Measurements from ENCODE around the gene VSX1.

Gene VSX1

DNA sequence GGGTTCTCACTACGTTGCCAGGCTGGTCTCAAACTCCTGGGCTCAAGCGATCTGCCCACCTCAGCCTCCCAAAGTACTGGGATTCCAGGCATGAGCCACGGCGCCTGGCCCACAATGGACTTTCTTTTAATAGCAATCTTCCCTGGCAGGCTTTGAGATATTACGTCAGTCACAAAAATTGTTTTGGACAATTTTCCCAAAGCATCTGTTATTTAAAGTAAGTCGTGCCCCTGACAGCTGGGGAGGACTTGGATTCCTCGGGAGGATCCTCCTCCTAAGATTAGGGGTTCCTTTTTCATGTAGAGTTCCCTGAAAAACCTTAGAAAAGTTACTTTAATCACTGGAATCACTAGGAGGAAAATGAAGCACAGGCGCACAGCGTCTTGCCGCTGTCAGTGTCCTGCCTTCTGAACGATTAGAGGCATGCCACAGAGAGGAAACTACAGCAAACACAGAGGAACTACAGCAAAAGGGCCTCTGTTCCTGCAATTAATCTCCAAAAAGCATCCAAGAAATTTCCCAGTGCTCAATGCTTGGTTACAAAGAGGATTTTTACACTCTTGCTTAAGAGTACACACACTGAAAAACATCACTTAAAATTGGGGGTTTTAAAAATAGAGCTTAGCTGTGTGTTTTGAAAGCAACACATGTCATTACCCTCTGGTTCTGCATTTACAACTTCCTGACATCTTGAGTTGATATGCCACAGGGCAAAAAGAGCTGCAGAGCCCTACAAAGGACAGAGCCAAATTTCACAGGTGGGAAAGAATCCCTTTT lies 28.5 kb downstream of the VSX1 start:
- DNase-seq (ENCODE audit: low spot score) = peak; percentile 63

- no peak for DNase-seq (ENCODE audit: low spot score)
Observed at GRCh38 chr20:25052255-25053194, 29.4 kb downstream of the VSX1 start.

- DNase-seq (ENCODE audit: low spot score) = no peak
Observed at GRCh38 chr20:25051386-25052155, 30.4 kb downstream of the VSX1 start.

GRCh38 chr20:25050501-25051350 lies 31.2 kb downstream of the VSX1 start:
- DNase-seq (ENCODE audit: low spot score) = no peak

DNA sequence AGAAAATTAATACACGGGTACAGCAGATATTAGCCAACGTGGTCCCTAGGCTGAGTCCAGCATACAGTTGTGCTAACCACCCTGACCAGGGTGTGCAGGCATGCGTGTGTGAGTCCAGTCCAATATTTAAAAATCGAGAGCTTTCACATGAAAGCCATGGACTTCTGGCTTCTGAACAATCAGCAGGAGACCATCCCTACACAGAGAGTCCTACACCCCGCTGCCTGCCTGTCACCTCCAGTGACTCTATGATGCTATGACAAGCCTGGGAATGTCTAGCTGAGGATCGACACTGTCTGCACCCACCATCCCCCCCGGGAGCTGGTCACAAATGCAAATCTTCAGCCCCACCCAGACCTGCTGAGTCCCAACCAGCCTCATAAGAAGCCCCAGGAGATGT lies 31.9 kb downstream of the VSX1 start:
- no peak for DNase-seq (ENCODE audit: low spot score)

GRCh38 chr20:25049261-25050060 lies 32.5 kb downstream of the VSX1 start:
- DNase-seq (ENCODE audit: low spot score) = no peak

DNA sequence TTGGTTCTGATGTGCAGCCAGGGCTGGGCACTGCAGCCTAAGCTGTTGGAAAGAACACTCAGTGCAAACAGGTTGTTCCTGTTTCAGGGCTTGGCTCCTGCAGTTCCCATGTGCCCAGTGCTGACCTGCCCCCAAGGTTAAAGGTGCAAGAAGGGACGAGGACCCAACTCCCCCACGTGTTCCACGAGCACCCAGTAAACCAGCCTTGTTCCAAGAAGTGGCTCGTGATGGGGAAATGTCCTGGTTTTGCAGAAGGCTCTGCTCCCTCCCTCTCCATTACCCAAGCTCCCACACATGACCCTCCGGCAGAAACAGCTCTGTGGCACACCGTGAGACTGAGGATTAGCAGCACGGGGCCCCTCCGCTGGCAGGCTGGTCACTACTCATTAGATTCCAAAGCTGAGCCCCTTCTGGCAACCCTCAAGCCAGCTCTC lies 33.4 kb downstream of the VSX1 start:
- no peak for DNase-seq (ENCODE audit: low spot score)

DNA sequence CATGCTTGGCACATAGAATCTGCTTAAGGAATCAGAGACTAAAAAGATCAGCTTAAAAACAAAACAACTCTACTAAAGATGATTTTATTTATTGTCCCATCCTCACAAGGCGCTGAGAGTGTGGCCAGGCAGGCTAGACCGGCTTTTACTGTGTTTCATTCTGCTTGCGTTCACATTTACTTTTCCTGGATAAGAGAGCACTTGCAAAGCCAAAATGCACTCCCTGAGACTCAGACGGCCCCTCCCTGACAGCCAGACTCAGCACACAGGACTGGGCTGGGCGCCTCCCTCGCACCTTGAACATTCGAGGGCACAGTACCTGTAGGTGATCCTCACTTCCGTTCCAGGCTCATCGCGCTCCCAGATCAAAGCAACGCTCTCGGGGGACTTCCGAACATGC lies 34.2 kb downstream of the VSX1 start:
- no peak for DNase-seq (ENCODE audit: low spot score)

DNA sequence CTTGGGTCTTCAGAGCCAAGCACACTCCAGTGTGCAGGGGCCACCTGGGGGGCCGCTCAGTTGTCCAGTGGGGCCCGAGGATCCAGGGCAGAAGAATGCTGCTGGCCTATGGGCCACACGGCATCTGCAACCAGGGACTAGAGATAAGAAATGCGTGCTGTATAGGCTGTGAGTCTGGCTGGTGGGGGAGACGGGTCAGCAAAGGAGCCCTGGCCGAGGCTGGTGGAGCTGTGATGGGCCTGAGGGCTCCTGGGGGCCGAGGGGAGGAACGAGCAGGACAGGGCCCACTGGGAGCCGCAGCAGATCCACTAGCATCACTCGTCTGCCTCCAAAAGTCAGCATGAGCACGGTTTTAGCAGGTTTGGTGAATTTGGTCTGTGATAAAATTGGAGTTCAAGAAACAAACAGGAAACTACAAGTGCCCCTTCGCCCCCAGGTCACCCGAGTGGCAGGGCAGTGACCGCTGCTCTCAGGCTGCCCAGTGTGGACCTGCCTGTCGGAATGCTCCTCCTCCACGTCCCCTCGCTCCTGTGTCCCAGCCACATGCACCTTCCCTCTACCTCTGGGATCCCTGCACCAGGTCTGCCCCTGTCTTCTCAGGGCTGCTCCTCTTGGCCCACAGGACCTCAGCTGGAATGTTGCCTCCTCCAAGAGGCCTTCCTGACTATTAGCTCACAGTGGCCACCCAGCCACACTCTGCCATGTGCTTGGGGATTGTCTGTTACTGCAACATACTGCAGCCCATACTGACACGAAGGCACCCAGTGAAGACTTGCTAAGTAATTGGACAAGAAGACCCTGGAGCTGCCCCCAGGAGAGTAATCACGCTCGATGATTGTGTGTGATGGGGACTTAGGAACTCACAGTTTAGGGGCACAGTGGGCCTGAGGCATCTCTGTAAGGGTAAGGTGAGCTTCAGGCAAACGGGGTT lies 34.9 kb downstream of the VSX1 start:
- DNase-seq (ENCODE audit: low spot score) = no peak

DNA sequence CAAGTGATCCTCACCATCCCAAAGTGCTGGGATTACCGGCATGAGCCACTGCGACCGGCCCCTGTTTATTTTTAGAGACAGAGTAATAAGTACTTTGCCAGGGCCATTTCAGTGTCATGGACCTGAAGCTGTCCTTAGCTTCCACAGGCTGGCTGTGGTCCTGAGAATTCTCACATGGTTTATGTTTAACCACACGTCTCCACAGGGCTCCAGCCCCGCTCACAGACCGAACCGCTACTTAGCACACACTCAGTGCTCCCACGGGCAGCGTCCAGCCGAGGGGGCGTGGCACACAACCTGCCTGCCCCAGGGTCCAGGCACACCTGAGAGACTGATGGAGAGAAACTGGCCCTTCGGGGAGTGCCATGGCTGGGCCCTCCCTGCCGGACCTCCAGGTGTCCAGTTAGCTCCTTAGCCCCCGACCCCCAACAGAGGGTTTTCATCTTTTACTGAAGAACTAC lies 35.7 kb downstream of the VSX1 start:
- no peak for DNase-seq (ENCODE audit: low spot score)

- no peak for DNase-seq (ENCODE audit: low spot score)
Observed at GRCh38 chr20:25045343-25045712, 36.6 kb downstream of the VSX1 start.

DNA sequence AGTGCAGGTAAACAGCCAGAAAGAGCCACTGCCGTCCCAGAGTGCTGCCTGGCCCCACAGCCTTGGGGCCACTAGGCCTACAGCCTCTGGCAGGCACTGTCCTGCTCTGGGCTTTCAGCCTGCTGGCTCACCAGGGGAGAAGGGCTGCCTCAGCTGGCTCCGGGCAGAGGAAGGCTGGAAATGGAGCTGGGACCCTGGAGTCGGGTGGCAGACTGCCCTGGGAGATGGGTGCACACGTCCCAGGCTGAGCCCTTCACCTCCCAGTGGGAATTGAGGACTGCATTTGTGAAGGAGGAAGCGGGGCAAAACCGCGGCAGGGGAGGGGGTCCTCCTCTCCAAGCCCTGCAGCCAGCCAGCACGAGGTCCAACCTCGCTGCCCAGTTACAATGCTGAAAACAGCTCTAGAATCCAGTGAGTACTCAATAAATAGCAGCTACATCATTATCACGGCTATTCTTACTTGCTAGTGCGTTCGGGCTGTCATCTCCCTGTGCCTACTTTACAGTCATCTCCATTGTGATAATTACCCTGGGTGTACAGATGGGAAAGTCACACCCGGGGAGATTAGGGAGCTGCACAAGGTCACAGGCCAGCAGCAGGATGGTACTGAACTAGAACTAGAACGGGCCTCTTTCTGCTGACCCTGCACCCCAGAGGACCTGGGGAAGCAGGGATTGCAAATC lies 37.1 kb downstream of the VSX1 start:
- DNase-seq (ENCODE audit: low spot score) = peak; percentile 72

- DNase-seq (ENCODE audit: low spot score) = no peak
Observed at GRCh38 chr20:25044261-25044560, 37.7 kb downstream of the VSX1 start.

- no peak for DNase-seq (ENCODE audit: low spot score)
Observed at GRCh38 chr20:25043499-25044260, 38.3 kb downstream of the VSX1 start.

DNA sequence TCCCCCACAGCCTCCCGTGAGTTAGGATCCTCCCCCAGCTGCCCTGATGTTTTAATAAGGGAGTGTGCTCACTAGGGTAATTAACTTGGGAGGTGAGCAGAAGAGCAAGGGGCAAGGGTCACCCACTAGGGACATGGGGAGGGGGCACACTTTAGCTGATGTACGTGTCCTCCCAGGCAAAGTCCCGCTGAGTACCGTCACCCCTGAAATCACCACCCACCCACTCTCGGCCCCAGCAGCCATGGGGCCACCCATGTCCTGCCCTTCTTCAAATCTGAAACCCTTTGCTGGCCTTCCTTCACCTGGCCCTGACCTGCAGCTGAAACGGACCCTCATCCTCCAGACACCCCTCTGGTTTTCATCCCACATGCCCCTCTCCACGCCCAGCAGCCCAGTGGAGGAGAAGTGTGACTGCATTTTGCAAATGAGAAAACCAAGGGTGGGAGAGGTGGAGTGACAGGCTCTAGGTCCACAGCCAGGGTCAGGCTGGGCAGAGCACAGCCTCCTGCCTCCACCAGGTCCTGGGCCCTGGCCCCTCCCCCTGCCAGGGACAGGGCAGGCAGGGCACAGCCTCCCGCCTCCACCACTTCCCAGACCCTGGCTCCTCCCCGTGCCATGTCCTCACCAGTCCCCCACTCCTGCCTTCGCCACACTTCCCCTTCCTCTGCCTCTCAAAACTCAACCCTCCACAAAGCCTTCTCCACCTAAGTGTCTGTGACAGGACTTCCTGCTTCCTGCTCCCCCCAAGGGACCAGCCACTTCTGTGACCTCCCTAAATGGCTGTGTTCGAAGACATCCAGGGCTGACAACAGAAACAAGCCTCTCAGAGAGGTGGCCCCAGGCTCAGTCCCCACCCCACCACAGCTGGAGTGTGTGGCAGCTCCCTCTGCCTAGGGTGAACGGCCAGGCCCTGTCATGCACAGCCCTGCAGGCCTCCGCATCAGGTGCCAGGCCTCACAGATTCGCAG lies 39.1 kb downstream of the VSX1 start:
- peak; percentile 57 for DNase-seq (ENCODE audit: low spot score)

- DNase-seq (ENCODE audit: low spot score) = no peak
Observed at GRCh38 chr20:25041813-25042530, 40.0 kb downstream of the VSX1 start.

All from pons (tissue), 1 donor.